Measurements from ENCODE around the gene ANKS3.
"Not testable (repeated sequence)": the region's sequence is repeated elsewhere in the genome, so short reads cannot be mapped to it uniquely, and the experiment has no call there.

The ANKS3 gene

DNA sequence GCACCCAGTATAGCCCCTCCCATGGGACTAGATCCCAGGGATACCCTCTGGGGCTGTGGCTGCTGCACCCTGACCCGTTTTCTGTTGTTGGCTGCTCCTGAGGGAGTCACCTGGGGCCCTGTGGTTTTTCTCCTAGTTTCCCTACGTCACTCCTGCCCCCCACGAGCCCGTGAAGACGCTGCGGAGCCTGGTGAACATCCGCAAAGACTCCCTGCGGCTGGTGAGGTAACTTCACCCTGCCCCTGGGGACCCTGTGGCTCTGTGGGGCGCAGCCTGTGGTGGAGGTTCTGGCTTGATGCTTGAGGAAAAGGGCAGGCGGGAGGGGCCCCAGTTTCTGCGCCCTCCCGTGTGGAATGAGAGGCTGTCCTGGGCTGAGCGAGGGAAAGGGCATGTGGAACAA, 82.2 kb downstream of the ANKS3 start:
- Histone ChIP-seq H3K27ac (no peak overlapping the region), H3K4me2 (no peak overlapping the region), H3K79me2 (ENCODE audit: insufficient read depth, low read depth) (no peaks in the 10 kb centered on the region), H3K4me1 (ENCODE audit: low read depth, poor library complexity, severe bottlenecking) (peaks cover 8% of the 10 kb centered on the region), H4K20me1 (ENCODE audit: insufficient read depth) (no peaks in the 10 kb centered on the region), H2AFZ (ENCODE audit: low read depth) (no peak overlapping the region), H3K9ac (no peak overlapping the region), H3K4me3 (IDR thresholded peaks at IDR 0.05; ENCODE audit: insufficient read depth, low read depth, low read length) (no peak overlapping the region), H3K36me3 (ENCODE audit: insufficient read depth) (no peaks in the 10 kb centered on the region), H3K27me3 (ENCODE audit: insufficient read depth, low read depth) (no peaks in the 10 kb centered on the region)
- TF ChIP-seq, protein P1, sequence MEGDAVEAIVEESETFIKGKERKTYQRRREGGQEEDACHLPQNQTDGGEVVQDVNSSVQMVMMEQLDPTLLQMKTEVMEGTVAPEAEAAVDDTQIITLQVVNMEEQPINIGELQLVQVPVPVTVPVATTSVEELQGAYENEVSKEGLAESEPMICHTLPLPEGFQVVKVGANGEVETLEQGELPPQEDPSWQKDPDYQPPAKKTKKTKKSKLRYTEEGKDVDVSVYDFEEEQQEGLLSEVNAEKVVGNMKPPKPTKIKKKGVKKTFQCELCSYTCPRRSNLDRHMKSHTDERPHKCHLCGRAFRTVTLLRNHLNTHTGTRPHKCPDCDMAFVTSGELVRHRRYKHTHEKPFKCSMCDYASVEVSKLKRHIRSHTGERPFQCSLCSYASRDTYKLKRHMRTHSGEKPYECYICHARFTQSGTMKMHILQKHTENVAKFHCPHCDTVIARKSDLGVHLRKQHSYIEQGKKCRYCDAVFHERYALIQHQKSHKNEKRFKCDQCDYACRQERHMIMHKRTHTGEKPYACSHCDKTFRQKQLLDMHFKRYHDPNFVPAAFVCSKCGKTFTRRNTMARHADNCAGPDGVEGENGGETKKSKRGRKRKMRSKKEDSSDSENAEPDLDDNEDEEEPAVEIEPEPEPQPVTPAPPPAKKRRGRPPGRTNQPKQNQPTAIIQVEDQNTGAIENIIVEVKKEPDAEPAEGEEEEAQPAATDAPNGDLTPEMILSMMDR (conservative IDR thresholded peaks at IDR 0.05; ENCODE audit: low read depth, low read length), result no peak

DNA sequence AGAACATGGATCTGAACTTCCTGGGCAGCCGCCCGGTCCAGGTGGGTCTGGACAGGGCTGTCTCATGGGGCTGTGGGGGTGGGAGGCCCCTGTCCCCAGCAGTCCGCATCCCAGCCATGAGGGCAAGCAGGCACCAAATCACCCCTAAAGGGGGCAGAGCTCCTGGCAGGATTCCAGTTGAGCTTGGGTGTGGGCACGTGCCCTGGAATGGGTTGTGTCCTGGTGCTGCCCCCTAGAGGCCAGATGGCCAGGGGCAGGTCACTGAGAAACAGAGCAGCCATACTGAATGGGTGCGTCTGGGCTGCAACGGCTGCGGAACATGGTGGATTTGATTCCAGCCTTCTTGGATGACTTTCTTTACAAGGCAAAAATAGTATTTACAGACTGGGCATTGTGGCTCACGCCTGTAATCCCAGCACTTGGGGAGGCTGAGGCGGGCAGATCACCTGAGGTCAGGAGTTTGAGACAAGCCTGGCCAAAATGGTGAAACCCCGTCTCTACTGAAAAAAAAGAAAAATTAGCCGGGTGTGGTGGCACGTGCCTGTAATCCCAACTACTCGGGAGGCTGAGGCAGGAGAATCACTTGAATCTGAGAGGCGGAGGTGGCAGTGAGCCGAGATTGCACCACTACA, 83.5 kb downstream of the ANKS3 start:
- TF ChIP-seq, protein P1 (conservative IDR thresholded peaks at IDR 0.05; ENCODE audit: low read depth, low read length), result peak; percentile 94
- H3K4me2 ChIP-seq; H2AFZ ChIP-seq (ENCODE audit: low read depth); H3K36me3 ChIP-seq (ENCODE audit: insufficient read depth); H3K27me3 ChIP-seq (ENCODE audit: insufficient read depth, low read depth); H3K27ac ChIP-seq; H4K20me1 ChIP-seq (ENCODE audit: insufficient read depth); H3K9ac ChIP-seq; H3K79me2 ChIP-seq (ENCODE audit: insufficient read depth, low read depth); H3K4me3 ChIP-seq (IDR thresholded peaks at IDR 0.05; ENCODE audit: insufficient read depth, low read depth, low read length); H3K4me1 ChIP-seq (ENCODE audit: low read depth, poor library complexity, severe bottlenecking): not testable (repeated sequence)

DNA sequence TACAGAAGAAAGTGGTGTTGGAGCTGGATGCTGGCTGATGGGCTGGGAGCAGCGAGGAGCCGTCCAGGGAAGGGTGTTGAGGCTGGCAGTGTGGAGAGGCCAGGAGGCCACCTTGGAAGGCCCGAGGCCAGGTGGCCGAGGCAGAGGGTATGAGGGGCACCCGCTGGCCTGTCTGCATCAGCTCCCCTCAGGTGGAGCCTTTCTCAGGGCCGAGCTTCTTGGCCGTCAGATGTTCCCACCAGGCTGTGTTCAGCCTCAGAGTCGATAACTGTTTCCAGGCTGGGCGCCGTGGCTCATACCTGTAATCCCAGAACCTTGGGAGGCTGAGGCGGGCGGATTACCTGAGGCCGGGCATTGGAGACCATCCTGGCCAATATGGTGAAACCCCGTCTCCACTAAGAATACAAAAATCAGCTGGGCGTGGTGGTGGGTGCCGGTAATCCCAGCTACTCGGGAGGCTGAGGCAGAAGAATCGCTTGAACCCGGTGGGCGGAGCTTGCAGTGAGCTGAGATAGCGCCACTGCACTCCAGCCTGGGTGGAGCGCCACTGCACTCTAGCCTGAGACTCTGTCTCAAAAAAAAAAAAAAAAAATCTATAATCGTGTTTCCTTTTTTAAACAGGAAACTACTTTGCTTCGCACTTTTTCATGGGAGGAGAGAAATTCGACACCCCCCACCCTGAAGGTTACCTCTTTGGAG, 84.2 kb downstream of the ANKS3 start:
- H2AFZ ChIP-seq (ENCODE audit: low read depth), result no peak overlapping the region
- H3K4me3 ChIP-seq (IDR thresholded peaks at IDR 0.05; ENCODE audit: insufficient read depth, low read depth, low read length), result no peak overlapping the region
- H3K27me3 ChIP-seq (ENCODE audit: insufficient read depth, low read depth), result no peaks in the 10 kb centered on the region
- no peak overlapping the region for H3K4me2 ChIP-seq
- H3K27ac ChIP-seq, result no peak overlapping the region
- H3K9ac ChIP-seq, result no peak overlapping the region
- H3K4me1 ChIP-seq (ENCODE audit: low read depth, poor library complexity, severe bottlenecking), result peaks cover 8% of the 10 kb centered on the region
- no peaks in the 10 kb centered on the region for H4K20me1 ChIP-seq (ENCODE audit: insufficient read depth)
- no peaks in the 10 kb centered on the region for H3K36me3 ChIP-seq (ENCODE audit: insufficient read depth)
- TF ChIP-seq, protein P1 (conservative IDR thresholded peaks at IDR 0.05; ENCODE audit: low read depth, low read length), result no peak
- H3K79me2 ChIP-seq (ENCODE audit: insufficient read depth, low read depth), result no peaks in the 10 kb centered on the region; the same call in 1 of the 2 replicates

DNA sequence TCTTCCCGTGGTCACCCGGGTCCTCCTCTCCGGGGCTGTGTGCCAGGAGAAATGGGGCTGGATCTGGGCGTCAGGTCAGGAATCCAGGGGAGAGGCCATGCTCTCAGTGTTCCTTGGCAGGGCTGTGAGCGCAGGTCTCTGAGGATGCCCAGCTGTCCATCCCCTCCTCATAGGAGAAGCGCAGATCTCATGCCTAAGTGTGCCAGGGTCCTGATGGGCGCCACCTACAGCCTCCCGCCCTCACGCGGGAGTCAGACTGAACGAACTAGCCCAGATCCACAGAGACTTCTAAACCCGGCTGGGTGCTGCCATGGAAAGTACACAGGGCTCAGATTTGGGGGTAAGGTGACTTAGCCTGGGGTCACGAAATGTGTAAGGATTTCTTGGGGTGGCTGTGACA, 85.2 kb downstream of the ANKS3 start:
- Histone ChIP-seq H3K9ac (no peak overlapping the region), H3K4me2 (no peak overlapping the region), H2AFZ (ENCODE audit: low read depth) (no peak overlapping the region), H3K27ac (no peak overlapping the region), H3K4me1 (ENCODE audit: low read depth, poor library complexity, severe bottlenecking) (peaks cover 3% of the 10 kb centered on the region), H4K20me1 (ENCODE audit: insufficient read depth) (no peaks in the 10 kb centered on the region), H3K27me3 (ENCODE audit: insufficient read depth, low read depth) (no peaks in the 10 kb centered on the region), H3K79me2 (ENCODE audit: insufficient read depth, low read depth) (peaks cover 7% of the 10 kb centered on the region; the same call in 1 of the 2 replicates), H3K4me3 (IDR thresholded peaks at IDR 0.05; ENCODE audit: insufficient read depth, low read depth, low read length) (no peak overlapping the region), H3K36me3 (ENCODE audit: insufficient read depth) (no peaks in the 10 kb centered on the region)
- TF ChIP-seq, protein P1 (conservative IDR thresholded peaks at IDR 0.05; ENCODE audit: low read depth, low read length), result no peak
